Cardiac fibroblast (primary cell): Measurements from ENCODE around the gene TRIM16.
"Not testable (repeated sequence)": the region's sequence is repeated elsewhere in the genome, so short reads cannot be mapped to it uniquely, and the experiment has no call there.

Source experiments
- DNase-seq, 2 donors: peaks; one replicate each; pipeline versions ENCODE4 v3.0.0 to v3.0.0-alpha.2; 2010; ENCODE audit warnings: low read depth in 2 of 2
- H3K4me3 ChIP-seq, 2 donors: replicated peaks in 1 of 2; 1 replicate in 1 of 2; 2 replicates in 1 of 2; pipeline ENCODE4 v1.5.1; 2011; ENCODE audit warnings: low read depth in 2 of 2, low read length in 2 of 2, mild to moderate bottlenecking in 2 of 2, moderate library complexity in 1 of 2

Gene TRIM16

GRCh38 chr17:15683824-15684478 lies at the start of gene TRIM16:
TRIM16 (minus strand) TSS chr17:15684311; CDS start chr17:15651609, 32,702 bp downstream.
- H3K4me3 ChIP-seq, result peak within 1 kb of the TSS; percentile 56 to 61
- peak; percentile 49 to 61 for DNase-seq

- not testable (repeated sequence) for DNase-seq, H3K4me3 ChIP-seq
Measured at GRCh38 chr17:15733174-15733789, 49.2 kb upstream of the TRIM16 start.

GRCh38 chr17:15731900-15732299 lies 47.8 kb upstream of the TRIM16 start, which contains the start of gene TBC1D26:
TBC1D26 (plus strand) TSS chr17:15732283; CDS start chr17:15735349, 3,066 bp downstream.
- DNase-seq, H3K4me3 ChIP-seq: not testable (repeated sequence)

DNA sequence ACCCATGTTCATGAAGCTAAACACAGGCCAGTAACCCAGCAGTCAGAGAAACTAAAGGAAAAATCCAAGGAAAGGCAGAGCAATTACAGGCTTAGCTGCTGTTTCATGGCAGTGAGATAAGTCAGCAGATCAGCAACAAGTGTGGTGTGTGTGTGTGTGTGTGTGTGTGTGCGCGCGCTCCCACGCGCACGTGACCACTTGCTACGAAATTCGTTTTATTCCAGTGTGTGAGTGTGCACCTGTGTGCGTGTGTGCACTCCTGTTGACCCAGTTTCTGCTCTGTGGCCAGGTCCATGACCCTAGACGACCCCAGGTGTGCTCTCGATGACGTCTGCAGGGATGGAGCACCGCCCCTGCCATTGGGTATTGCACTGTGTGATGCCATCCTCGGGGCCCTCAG lies 46.4 kb upstream of the TRIM16 start:
- not testable (repeated sequence) for DNase-seq, H3K4me3 ChIP-seq

DNA sequence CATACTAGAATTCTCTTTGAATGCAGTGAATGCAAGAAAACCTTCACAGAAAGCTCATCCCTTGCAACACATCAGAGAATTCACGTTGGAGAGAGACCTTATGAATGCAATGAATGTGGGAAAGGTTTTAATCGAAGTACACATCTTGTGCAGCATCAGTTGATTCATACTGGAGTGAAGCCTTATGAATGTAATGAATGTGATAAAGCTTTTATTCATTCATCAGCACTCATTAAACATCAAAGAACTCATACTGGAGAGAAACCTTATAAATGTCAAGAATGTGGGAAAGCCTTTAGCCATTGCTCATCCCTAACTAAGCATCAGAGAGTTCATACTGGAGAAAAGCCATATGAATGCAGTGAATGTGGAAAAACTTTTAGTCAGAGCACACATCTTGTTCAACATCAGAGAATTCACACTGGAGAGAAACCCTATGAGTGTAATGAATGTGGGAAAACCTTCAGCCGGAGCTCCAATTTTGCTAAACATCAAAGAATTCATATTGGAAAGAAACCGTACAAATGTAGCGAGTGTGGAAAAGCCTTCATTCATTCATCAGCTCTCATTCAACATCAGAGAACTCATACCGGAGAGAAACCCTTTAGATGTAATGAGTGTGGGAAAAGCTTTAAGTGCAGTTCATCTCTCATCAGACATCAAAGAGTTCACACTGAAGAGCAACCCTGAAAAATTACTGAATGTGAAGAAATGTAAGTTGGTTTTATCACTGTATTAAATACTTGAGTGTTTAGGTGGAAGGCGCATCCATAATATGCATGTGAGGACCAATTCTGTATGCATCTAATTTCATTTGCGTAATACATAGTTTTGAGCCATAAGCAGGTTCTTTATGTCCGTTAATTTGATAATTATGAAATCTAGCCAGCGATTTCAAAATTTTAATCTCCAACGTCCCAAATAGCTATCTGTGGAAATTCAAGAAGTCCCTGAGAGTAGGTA lies 32.8 kb upstream of the TRIM16 start:
- peak in 1 of 2 donors; percentile 14 for DNase-seq

GRCh38 chr17:15708879-15709278 lies 24.8 kb upstream of the TRIM16 start:
- DNase-seq, H3K4me3 ChIP-seq: not testable (repeated sequence)

More for the DNA sequence above, 32.8 kb upstream of the TRIM16 start:
- H3K4me3 ChIP-seq, result not testable (repeated sequence)

GRCh38 chr17:15704813-15705212 lies 20.7 kb upstream of the TRIM16 start:
- not testable (repeated sequence) for DNase-seq

DNA sequence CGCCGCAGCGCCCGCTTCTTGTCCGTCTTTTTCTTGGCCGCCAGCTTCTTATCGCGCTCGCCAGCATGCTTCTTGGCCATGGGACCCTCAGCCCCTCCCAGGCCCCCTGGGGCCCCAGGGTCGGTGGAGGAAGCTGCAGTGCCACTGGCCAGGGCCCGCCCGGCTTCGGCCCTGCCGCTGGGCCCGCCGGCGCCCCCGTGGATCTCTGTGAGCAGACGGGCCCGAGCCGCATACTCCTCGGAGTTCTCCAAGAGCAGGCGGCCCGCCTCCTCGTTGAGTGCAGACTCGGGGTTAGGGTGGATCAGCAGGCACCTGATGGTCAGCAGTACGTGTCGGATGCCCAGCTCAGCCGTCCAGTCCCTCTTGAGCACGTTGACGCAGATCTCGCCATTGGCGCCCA lies 20.1 kb upstream of the TRIM16 start:
- DNase-seq, result not testable (repeated sequence)

More at GRCh38 chr17:15704813-15705212, 20.7 kb upstream of the TRIM16 start:
- H3K4me3 ChIP-seq, result not testable (repeated sequence)

GRCh38 chr17:15699937-15700336 lies 15.8 kb upstream of the TRIM16 start:
- H3K4me3 ChIP-seq, result peak overlapping the region; percentile 54
- DNase-seq, result not testable (repeated sequence)

More for the DNA sequence above, 20.1 kb upstream of the TRIM16 start:
- not testable (repeated sequence) for H3K4me3 ChIP-seq

DNA sequence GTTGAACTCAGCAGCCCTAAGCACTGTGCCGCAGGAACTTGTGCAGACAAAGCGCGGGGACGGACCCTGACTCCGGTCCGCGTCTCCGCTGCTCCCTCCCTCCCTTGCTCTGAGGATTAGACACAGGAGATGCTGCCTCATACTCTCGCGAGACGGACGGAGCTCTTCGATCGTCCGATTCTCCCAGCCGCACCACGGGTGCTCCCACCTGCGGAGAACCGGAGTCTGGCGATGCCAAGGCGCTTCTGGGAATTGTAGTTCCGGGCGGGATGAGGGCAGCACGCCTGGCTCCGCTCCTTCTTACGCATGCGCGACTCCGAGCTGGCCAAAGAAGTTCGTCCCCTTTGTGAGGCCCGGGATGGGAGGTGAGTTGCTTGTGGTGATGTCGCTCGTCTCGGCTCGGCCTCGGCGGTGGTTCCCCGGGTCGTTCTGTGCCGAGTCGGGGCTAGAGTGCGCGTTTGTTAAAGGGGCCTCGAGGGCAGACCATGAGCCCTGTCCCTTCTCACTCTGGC lies 15.4 kb upstream of the TRIM16 start, which contains the start of gene ZNF286A:
Gene ZNF286A (plus strand): TSS at position 340 of the 512 bp plus-strand sequence. CDS start 578 bp downstream, outside the sequence.
- DNase-seq, result peak; percentile 99 to 100
- H3K4me3 ChIP-seq, result peak within 1 kb of the TSS; percentile 54

- DNase-seq, result not testable (repeated sequence)
- H3K4me3 ChIP-seq, result peak overlapping the region; percentile 54
Measured at GRCh38 chr17:15698967-15699366, 14.9 kb upstream of the TRIM16 start.

GRCh38 chr17:15687494-15687893 lies 3.4 kb upstream of the TRIM16 start:
- not testable (repeated sequence) for H3K4me3 ChIP-seq, DNase-seq

DNA sequence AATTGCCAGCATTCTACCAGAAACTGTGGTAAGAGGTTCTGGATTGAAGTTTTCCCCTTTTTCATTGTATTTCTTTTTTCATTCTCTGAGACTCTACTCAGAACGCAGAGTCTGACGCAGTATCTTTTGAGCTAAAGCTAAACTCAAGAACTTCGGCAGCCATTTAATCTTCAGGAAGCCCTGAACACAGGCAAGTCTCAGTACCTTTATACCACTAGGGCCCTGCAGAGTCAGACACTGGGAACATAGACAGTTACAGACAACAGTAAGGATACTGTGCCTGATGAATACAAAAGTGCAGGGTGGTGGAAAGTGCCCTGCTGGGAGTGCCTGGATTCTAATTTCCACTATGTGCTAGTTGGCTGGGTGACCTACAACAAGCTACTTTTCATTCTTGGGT lies 976 bp downstream of the TRIM16 start:
- not testable (repeated sequence) for DNase-seq, H3K4me3 ChIP-seq

- not testable (repeated sequence) for DNase-seq, H3K4me3 ChIP-seq
Measured at GRCh38 chr17:15675991-15676390, 8.1 kb downstream of the TRIM16 start.

DNA sequence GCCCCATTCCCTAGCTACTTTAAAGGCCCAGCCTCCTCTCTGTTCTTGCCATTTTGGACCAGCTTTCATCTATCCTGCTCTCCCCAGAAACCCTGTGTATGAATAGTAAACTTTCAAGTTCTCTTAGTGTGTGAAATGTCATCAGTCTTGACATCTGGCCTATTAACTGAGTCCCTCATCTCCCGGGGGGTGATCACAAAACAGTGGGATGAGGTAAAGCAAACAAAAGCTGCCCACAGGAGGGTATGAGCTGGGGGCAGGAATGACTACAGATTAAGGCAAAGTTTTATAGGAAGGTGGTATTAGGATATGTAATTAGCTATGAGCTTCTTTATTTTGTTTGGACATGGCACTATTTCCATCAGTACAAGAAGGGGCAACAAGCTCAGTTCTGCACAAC lies 9.5 kb downstream of the TRIM16 start:
- DNase-seq, H3K4me3 ChIP-seq: not testable (repeated sequence)

DNA sequence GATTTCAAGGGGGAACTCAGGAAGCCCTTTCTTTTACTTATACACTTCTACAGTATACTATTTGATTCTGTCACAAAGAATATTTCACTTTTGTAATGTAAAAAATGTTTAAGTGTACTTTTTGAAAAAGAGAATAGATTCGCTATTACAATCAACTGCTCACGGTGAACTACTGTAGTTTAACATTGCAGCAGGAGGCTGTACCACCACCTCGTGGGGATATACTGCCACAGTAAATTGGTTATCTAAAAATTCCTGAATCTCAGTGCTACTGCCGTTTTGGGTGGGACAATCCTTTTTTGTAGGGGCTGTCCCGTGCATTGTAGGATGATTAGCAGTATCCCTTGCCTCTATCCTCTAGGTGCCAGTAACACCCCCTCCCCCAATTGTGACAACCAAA lies 14.6 kb downstream of the TRIM16 start:
- H3K4me3 ChIP-seq, DNase-seq: not testable (repeated sequence)
